ENCODE data around the gene CLTC. TPM values are rescaled to one million over a fixed set of nuclear protein-coding genes. Genes with fewer than 3 reads are reported as not detected.
"Not testable (repeated sequence)": the region's sequence is repeated elsewhere in the genome, so short reads cannot be mapped to it uniquely, and the experiment has no call there.

CLTC gene
- 306 TPM for total RNA-seq

DNA sequence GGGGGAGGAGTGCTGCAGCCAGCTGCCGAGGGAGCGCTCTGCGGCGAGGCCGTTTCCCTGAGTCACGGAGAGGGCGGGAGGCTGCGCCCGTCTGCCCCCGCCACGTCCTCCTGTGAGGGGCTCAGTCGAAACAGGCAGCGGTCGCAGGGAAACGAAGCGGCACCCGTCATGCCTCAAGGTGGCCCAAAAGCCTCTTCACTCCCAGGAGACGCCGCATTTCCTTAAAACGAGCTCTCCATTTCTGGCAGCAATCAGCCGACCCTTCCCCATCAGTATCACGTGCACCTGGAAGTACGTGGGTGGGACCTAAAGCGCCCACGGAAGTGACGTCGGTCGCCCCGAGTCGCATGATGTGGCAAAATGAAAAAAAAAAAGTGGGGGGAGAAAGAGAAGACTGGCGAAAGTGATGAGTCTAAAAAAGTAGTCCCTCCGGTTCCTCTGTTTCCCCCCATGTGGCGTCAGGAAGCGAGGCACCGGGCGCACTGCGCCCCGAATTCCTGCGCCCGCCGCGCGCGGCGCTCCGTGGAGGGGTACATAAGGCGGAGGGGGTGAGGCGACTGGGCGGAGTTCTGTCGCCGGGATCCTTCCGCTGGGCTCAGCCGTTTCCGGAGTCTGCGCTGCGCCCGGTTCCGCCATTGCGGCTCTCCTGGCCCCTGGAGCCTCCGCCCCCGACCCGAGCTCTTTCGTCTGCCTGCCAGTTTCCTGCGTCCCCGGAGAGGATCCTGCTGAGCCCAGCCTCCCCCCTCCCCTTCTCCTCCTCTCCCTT is at the start of gene CLTC:
Gene CLTC, plus strand, starts transcription at position 598 of the 766 bp plus-strand sequence. CDS start 237 bp downstream, outside the sequence.
- DNase-seq = peak; percentile 92

DNA sequence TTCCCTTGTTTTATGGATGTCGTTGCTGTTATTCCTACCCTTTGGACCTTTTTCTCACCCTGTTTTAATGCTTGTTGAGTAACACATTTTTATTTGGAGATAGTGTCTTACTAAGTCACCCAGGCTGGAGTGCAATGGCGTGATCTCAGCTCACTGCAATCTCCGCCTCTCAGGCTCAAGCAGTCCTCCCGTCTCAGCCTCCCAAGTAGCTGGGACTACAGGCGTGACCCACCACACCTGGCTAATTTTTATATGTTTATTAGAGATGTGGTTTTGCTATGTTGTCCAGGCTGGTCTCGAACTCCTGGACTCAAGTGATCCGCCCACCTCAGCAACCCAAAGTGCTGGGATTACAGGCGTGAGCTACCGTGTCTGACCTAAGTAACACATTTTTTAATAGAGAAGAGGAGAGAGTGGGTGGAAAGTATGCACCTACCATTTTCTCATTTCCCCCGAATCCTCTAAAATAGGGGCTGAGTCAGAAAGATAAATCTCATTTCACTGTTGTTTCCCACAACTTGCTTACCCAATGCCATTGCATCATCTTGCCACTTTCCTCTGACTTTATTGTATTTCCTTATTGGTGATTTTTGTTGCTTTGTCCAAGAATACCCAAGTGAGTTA is 47.3 kb upstream of the CLTC start:
- no peak for DNase-seq

GRCh38 chr17:59584168-59584567 is 35.5 kb upstream of the CLTC start:
- DNase-seq = not testable (repeated sequence)

DNA sequence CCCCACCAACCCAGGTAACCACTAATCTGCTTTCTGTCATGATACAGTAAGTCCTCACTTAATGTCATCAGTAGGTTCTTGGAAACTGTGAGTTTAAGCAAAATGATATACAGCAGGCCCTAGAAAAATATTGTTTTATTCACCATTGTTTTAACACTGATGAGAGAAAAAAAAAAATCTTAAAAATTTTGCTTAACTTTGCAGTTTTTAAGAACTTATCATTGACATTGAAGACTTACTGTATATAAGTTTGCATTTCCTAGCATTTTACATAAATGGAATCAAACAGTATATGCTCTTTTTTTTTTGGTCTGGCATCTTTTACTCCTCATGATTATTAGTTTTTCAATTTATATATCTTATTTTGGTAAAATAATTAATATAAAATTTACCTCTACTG is 19.5 kb upstream of the CLTC start:
- no peak for DNase-seq

- DNase-seq = no peak
These were observed 18.6 kb upstream of the CLTC start for GRCh38 chr17:59601130-59601529.

GRCh38 chr17:59607061-59607460 is 12.6 kb upstream of the CLTC start:
- no peak for DNase-seq

- no peak for DNase-seq
These were observed 11.8 kb upstream of the CLTC start for GRCh38 chr17:59607817-59608403.

GRCh38 chr17:59611503-59611902 is 8.2 kb upstream of the CLTC start:
- no peak for DNase-seq

DNA sequence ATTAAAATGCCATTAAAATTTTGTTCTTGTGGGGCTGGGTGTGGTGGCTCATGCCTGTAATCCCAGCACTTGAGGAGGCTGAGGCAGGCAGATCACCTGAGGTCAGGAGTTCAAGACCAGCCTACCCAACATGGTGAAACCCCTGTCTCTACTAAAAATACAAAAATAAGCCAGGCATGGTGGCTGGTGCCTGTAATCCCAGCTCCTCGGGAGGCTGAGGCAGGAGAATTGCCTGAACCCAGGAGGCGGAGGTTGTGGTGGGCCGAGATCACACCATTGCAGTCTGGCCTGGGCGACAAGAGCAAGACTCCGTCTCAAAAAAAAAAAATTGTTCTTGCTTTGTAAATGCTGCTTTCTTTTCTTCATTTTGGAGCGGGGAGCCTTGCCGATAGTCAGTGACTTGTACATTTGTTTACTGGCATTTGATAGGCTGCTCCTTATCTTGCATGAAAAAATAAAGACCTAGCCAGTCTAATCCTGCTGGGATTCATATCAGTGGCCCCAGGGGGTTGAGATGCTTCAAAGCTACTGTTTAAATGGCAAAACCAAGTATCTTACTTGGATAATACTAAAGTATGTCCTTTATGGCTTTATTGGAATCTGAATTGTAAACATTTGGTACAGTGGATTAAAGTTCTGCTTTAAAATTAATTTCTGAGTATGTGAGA is 3.3 kb upstream of the CLTC start:
- no peak for DNase-seq

DNA sequence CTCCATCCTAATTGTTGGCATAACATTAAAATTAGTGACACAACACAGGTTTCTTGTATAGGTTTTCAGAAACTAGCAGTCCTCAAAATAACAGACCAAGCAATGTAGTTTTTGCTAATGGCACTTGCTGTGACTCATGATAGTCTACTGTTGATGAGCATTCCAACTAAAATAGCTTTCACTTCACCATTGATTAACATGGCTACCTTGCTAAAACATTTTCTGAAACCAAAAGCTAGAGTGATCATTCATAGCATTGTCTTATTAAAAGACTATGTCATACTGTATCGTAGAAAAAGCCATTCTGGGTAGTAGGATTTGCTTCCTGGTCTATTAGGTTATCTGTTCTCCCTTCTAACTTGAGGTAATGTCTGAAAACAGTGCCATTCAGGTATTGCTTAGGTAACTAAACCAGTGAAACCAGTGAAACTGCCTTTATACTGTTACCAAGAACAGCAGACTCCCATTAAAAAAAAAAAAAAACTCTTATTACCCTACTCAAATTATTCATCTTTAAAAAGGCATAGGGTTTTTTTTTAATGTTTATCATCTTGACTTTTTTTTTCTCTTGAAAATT is 2.5 kb upstream of the CLTC start:
- no peak for DNase-seq

DNA sequence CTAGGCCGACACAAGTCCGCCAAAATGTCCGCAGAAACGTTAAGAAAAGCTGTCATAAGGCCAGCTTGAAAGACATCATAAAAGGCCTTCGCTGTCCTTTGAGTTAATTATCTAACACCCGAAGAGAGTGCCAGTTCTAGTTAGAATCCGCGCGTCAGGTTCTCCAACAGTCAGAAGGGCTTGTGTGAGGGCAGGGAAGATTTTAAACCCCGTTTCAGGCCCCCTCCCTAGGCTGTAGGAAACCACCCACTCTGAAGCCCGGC is 729 bp upstream of the CLTC start:
- no peak for DNase-seq

DNA sequence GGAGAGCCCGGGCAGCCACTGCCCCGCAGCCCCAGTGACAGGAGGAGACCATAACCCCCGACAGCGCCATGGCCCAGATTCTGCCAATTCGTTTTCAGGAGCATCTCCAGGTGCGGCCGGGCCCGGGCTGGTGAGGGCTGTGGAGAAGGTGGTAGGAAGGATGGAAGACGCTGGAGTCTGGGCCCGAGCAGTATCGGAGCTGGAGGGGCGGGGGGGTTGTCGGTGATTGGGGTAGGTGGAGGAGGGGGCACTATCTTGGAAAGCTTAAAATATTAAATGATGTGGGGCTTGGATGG is 317 bp downstream of the CLTC start:
- DNase-seq = no peak

- DNase-seq = peak; percentile 6
These were observed 994 bp downstream of the CLTC start for GRCh38 chr17:59620518-59621259.

DNA sequence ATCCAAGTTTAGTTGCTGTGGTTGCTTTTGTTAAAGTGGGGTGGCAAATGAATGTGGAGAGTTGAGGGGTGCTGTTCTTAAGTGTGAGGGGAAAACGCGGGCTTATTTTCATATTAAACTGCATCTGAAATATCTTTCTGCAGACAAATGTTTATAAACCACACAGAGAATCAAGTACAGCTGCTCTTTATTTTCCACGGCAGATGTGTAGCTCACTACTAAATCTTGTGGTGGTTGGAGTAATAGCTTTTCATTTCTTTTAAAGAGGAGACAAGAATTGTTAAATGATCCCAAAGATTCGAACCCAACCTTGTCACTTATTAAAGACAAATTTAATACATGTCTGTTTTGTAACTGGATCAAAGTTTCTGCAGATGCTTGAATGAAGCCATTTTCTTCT is 2.1 kb downstream of the CLTC start:
- no peak for DNase-seq

- no peak for DNase-seq
These were observed 3.5 kb downstream of the CLTC start for GRCh38 chr17:59623151-59623550.

GRCh38 chr17:59626756-59627155 is 7.1 kb downstream of the CLTC start:
- DNase-seq = no peak

- DNase-seq = no peak
These were observed 7.6 kb downstream of the CLTC start for GRCh38 chr17:59627274-59627673.

DNA sequence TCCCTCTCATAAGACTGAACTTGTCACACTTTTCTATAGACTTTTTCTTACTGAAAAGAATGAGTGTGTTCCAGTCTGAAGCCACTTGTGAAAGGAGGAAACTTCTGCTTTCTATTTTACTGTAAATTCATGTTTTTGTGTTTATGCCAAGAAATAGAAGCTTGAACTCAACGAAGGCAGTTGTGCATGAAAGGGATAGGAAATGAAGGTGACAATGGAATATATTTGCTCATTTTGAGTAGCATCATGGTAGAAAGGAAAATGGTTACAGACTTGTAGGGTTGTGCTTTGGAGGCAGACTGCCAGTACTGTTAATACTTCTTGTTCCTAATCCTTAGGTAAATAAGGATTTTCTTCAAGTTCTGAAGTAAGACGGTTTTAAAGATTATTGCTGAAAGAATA is 8.1 kb downstream of the CLTC start:
- no peak for DNase-seq

GRCh38 chr17:59629174-59629573 is 9.5 kb downstream of the CLTC start:
- DNase-seq = no peak

DNA sequence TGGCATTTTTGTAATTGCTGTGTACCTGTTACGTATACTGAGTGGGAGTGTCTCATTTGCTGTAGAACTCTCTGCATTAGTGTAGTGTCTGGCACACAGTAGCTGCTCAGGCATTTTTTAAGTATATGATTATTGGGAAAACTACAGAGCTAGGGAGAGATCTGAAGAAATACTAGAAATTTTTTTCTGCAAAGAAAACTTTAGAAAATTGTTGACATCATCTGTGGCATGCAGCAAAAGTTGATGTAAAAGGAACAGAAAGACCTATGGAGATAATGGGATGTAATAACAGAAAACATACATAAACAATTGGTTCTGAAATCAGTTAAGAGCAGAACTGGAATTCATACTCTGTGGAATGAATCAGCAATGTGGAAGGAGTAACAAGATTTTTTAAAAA is 11.6 kb downstream of the CLTC start:
- no peak for DNase-seq

GRCh38 chr17:59632398-59632797 is 12.7 kb downstream of the CLTC start:
- no peak for DNase-seq

DNA sequence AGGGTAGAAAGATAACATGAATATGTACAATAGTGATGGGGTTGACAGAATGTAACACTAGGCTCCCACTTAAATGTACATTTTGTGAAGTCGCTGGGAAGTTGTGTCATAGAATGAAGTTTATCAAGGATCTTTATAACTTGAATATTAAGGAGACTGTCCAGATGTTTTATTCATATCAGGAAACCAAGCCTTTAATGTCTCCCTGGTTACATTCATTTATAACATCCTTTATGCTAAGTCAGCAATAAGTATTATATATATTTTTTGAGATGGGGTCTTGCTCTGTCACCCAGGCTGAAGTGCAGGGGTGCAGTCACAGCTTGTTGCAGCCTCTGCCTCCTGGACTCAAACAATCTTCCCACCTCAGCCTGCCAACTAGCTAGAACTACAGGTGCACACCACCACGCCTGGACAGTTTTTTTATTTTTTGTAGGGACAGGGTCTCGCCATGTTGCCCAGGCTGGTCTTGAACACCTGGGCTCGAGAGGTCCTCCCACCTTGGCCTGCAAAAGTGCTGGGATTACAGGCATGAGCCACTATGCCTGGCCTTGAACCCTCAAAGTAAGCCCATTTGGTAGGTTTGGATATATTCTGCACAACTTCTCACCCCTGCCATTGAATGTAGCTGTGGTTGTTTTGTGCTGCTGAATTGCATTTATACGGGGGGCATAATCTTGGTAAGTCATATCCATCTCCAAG is 14.1 kb downstream of the CLTC start:
- no peak for DNase-seq

All from occipital lobe (tissue), 2 donors.